ENCODE measurements around the gene FAM204A. TPM values are rescaled to one million over a fixed set of nuclear protein-coding genes. Genes with fewer than 3 reads are reported as not detected.

FAM204A gene
- total and polyA plus RNA-seq, 11 donors, result 21.8 to 75.1 (median 58.3) TPM

DNA sequence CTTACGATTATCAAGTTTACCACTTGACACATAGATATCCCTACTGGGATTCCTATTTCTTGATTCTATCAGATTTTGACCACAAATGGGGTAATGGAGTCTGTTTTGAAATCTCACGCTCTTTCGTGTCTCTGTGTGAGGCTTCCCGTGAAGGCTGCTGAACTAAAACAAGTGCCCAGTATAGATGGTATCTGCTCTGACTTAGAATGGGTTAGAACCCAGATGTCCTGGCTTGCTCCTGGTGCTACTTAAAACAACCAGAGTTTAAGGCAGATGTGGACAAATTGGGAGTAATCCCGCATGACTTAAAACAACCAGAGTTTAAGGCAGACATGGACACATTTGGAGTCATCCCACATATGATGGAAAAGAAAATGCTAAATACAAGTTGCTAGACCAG, 85.9 kb downstream of the FAM204A start:
- no peak overlapping the region for H3K27ac ChIP-seq
- DNase-seq (no peak), ATAC-seq (no peak)
- H3K36me3 ChIP-seq, result no peaks in the 10 kb centered on the region
- no peaks in the 10 kb centered on the region for H3K9me3 ChIP-seq
- no peak overlapping the region for H3K4me3 ChIP-seq
- TF ChIP-seq POLR2A (IDR thresholded peaks at IDR 0.05), result no peak
- TF ChIP-seq, protein P1, sequence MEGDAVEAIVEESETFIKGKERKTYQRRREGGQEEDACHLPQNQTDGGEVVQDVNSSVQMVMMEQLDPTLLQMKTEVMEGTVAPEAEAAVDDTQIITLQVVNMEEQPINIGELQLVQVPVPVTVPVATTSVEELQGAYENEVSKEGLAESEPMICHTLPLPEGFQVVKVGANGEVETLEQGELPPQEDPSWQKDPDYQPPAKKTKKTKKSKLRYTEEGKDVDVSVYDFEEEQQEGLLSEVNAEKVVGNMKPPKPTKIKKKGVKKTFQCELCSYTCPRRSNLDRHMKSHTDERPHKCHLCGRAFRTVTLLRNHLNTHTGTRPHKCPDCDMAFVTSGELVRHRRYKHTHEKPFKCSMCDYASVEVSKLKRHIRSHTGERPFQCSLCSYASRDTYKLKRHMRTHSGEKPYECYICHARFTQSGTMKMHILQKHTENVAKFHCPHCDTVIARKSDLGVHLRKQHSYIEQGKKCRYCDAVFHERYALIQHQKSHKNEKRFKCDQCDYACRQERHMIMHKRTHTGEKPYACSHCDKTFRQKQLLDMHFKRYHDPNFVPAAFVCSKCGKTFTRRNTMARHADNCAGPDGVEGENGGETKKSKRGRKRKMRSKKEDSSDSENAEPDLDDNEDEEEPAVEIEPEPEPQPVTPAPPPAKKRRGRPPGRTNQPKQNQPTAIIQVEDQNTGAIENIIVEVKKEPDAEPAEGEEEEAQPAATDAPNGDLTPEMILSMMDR (IDR thresholded peaks at IDR 0.05), result no peak
- peaks cover 0 to 69% (median 22%) of the 10 kb centered on the region in 9 donors for H3K27me3 ChIP-seq
- WGBS, 4 donors, result 60 to 68% (median 65%) methylated on average over 5 of the region's 5 CpGs
- intact Hi-C loops (cut with DNase I), result no loop called here
- H3K4me1 ChIP-seq, result no peaks in the 10 kb centered on the region

DNA sequence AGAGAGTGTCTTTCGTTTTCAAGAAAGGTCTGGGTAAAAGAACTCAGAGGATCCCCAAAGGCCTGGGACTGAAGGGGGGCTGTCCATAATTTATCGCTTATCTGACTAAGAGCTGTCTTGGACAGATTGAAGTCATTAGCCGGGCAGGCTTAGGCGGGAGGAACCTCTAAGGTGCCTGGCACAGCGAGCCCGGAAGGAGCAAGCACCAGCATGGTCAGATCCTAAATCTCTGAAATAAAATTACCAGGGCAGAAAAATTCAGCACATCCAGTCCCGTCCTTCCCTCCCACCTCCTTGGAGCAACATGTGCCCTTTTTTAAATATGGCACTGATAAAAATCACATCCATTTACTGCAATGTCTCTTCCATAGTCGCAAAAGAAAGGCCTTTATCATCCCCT, 86.8 kb downstream of the FAM204A start:
- Histone ChIP-seq H3K27ac (no peak overlapping the region), H3K9me3 (no peaks in the 10 kb centered on the region), H3K27me3 (peaks cover 0 to 69% (median 22%) of the 10 kb centered on the region in 9 donors), H3K36me3 (no peaks in the 10 kb centered on the region), H3K4me3 (no peak overlapping the region), H3K4me1 (no peaks in the 10 kb centered on the region)
- DNase-seq (no peak), ATAC-seq (no peak)
- TF ChIP-seq, protein P1 (IDR thresholded peaks at IDR 0.05), result no peak
- no peak for TF ChIP-seq POLR2A (IDR thresholded peaks at IDR 0.05)
- 70 to 76% (median 73%) methylated on average over 8 of the region's 8 CpGs for WGBS, 4 donors
- intact Hi-C loops (cut with DNase I), result no loop called here

DNA sequence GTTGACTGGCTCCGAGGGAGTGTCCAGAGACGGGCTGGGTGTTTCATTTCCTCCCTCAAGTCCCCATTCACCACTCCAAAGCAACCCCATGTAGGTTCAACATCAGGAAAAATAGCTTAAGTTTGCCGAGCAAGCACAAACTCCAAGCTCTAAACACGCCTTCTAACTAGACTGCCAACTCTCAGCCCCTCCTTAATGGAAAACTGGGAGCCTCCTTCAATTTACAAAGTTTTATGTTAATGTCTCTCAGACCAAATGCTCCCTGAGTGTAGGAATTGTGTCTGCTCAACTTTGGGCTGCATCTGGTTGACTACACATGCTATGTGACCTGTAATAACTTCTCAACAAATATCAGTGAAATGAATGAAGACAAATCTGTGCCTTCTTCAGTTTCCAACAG, 87.5 kb downstream of the FAM204A start:
- DNase-seq (no peak), ATAC-seq (no peak)
- Histone ChIP-seq H3K9me3 (no peaks in the 10 kb centered on the region), H3K27ac (no peak overlapping the region), H3K36me3 (no peaks in the 10 kb centered on the region), H3K4me1 (no peaks in the 10 kb centered on the region), H3K27me3 (peaks cover 0 to 70% (median 26%) of the 10 kb centered on the region in 9 donors), H3K4me3 (no peak overlapping the region)
- WGBS, 4 donors, result 56 to 71% (median 64%) methylated on average over 4 of the region's 4 CpGs
- intact Hi-C loops (cut with DNase I), result no loop called here
- TF ChIP-seq POLR2A (IDR thresholded peaks at IDR 0.05), result no peak
- TF ChIP-seq, protein P1 (IDR thresholded peaks at IDR 0.05), result no peak

DNA sequence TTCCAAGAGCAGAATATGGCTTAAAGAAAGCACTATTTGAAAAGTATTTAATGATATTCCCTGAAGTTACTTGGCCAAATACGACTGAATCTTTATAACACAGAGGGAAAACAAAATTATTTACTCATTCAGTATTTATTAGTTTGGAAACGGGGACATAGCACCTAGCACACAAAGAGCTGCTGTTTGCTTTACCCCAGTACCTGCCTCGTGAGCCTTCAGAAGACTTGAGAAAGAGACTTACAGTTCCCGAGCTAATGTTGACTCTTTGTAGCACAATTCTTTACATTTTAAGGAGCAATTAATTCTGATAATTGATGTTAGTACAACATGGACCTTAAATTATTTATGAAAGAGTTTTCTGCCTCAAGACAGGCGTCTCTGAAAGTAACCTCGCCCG, 88.7 kb downstream of the FAM204A start:
- DNase-seq, result no peak
- Histone ChIP-seq H3K9me3 (no peaks in the 10 kb centered on the region), H3K27ac (no peak overlapping the region), H3K4me1 (no peaks in the 10 kb centered on the region), H3K4me3 (no peak overlapping the region), H3K27me3 (peaks cover 0 to 76% (median 26%) of the 10 kb centered on the region in 9 donors), H3K36me3 (no peaks in the 10 kb centered on the region)
- ATAC-seq, result no peak
- TF ChIP-seq POLR2A (IDR thresholded peaks at IDR 0.05), result no peak
- TF ChIP-seq, protein P1 (IDR thresholded peaks at IDR 0.05), result no peak
- intact Hi-C loops (cut with DNase I), result no loop called here
- 66 to 71% (median 69%) methylated on average over 7 of the region's 7 CpGs for WGBS, 4 donors

Data from heart left ventricle (tissue), 16 donors.